ENCODE measurements around the gene SLC5A3. TPM values are rescaled to one million over a fixed set of nuclear protein-coding genes. Genes with fewer than 3 reads are reported as not detected.
A peak's percentile ranks its signal among the peaks of the same experiment; 100 is the strongest.

SLC5A3 gene
- total and polyA plus RNA-seq, 10 of the 15 experiments (the other 5 are each of a cell fraction or from before 2014, with no cell fraction given): 3.3 to 21.4 (median 12.0) TPM

- TF ChIP-seq, protein P1, sequence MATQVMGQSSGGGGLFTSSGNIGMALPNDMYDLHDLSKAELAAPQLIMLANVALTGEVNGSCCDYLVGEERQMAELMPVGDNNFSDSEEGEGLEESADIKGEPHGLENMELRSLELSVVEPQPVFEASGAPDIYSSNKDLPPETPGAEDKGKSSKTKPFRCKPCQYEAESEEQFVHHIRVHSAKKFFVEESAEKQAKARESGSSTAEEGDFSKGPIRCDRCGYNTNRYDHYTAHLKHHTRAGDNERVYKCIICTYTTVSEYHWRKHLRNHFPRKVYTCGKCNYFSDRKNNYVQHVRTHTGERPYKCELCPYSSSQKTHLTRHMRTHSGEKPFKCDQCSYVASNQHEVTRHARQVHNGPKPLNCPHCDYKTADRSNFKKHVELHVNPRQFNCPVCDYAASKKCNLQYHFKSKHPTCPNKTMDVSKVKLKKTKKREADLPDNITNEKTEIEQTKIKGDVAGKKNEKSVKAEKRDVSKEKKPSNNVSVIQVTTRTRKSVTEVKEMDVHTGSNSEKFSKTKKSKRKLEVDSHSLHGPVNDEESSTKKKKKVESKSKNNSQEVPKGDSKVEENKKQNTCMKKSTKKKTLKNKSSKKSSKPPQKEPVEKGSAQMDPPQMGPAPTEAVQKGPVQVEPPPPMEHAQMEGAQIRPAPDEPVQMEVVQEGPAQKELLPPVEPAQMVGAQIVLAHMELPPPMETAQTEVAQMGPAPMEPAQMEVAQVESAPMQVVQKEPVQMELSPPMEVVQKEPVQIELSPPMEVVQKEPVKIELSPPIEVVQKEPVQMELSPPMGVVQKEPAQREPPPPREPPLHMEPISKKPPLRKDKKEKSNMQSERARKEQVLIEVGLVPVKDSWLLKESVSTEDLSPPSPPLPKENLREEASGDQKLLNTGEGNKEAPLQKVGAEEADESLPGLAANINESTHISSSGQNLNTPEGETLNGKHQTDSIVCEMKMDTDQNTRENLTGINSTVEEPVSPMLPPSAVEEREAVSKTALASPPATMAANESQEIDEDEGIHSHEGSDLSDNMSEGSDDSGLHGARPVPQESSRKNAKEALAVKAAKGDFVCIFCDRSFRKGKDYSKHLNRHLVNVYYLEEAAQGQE (IDR thresholded peaks at IDR 0.05; ENCODE audit: low read depth, low read length): no peak
- TF ChIP-seq RUNX3 (IDR thresholded peaks at IDR 0.05; ENCODE audit: low read length): no peak
- TF ChIP-seq RAD21 (IDR thresholded peaks at IDR 0.05; ENCODE audit: insufficient read depth, low read depth, low read length): no peak
These were observed 25.5 kb upstream of the SLC5A3 start (continued) for GRCh38 chr21:34047835-34048234.

DNA sequence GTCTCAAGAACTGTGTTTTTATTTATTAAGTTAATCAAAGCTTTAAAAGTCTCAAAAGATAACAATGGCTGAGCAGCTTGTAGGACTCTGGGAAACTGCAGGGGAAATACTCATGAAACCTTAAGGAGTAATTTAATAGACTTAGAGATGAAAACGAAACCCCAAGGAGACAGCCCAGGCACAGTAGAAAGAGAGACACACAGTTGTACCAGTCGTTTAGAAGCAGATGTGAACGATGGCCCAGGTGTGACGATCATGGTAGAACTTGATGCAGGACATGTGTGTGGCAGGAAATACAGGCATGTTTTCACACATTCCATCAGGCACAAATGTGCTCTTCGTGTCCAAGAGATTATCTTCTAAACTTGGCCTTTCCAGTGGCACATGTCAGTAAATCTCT is 21.2 kb upstream of the SLC5A3 start:
- Histone ChIP-seq H3K36me3 (ENCODE audit: control insufficient read depth in 2 of 2, insufficient read depth in 2 of 2, low read length in 1 of 2) (no peaks in the 10 kb centered on the region), H3K9me3 (replicated peaks; ENCODE audit: control insufficient read depth, insufficient read depth, low read length) (no peaks in the 10 kb centered on the region; the same call in 2 of the 3 replicates), H4K20me1 (ENCODE audit: control insufficient read depth, insufficient read depth) (no peaks in the 10 kb centered on the region), H3K4me2 (ENCODE audit: control insufficient read depth, insufficient read depth) (no peak overlapping the region), H3K4me3 (no peak overlapping the region), H2AFZ (ENCODE audit: control insufficient read depth, low read depth, low read length) (peak overlapping the region; percentile 29; the same call in 1 of the 2 replicates), H3K27me3 (replicated peaks in 1 of 2; ENCODE audit: control insufficient read depth in 2 of 2, insufficient read depth in 2 of 2, low read length in 1 of 2) (no peaks in the 10 kb centered on the region), H3K9ac (ENCODE audit: control insufficient read depth, insufficient read depth, low read length) (no peak overlapping the region), H3K79me2 (ENCODE audit: control insufficient read depth, insufficient read depth, low read length) (no peaks in the 10 kb centered on the region), H3K4me1 (ENCODE audit: control insufficient read depth, insufficient read depth, low read length) (no peaks in the 10 kb centered on the region), H3K27ac (ENCODE audit: control insufficient read depth, insufficient read depth) (no peak overlapping the region)
- TF ChIP-seq RFX5 (IDR thresholded peaks at IDR 0.05; ENCODE audit: low read depth, low read length): no peak
- WGBS (ENCODE audit: insufficient coverage, insufficient replicate concordance, low lambda C conversion rate, missing lambda C conversion rate): 68% methylated on average over 5 of the region's 5 CpGs
- DNase-seq (ENCODE audit: low read depth, low spot score) (no peak), ATAC-seq (no peak), FAIRE-seq (peak; percentile 13)
- in situ Hi-C loops (cut with MboI) (no loop called here), intact Hi-C loops (cut with micrococcal nuclease; ENCODE audit: unreplicated experiment) (no loop called here)
- ChIA-PET POLR2A (interaction anchor here (1.5 kb wide), 1 partner anchor 29 kb away, joined by 3 read pairs; no protein-coding TSS in a partner anchor), CTCF (interaction anchor here (1.0 to 1.4 kb wide), 2 partner anchors 12 to 24 kb away, joined by 3 to 4 read pairs; no protein-coding TSS in a partner anchor), SMC1A (ENCODE audit: uncharacterized antibody, unreplicated experiment) (interaction anchor here (0.8 to 1.7 kb wide), 7 partner anchors 11 to 94 kb away, joined by 3 to 6 read pairs (median 3); no protein-coding TSS in a partner anchor), RAD21 (ENCODE audit: unreplicated experiment) (interaction anchor here (1.0 kb wide), 1 partner anchor 128 kb away, joined by 3 read pairs; no protein-coding TSS in a partner anchor)
- BruUV-seq (replicated peaks): no TSS peak
